SKM-1 (cell line): Measurements from ENCODE around the gene SYT9.

Experiments
- DNase-seq: peaks from one replicate; lab custom pipeline; 2025; ENCODE audit not compliant: unreplicated experiment; lab: John Stamatoyannopoulos, UW

The SYT9 gene, protein sequence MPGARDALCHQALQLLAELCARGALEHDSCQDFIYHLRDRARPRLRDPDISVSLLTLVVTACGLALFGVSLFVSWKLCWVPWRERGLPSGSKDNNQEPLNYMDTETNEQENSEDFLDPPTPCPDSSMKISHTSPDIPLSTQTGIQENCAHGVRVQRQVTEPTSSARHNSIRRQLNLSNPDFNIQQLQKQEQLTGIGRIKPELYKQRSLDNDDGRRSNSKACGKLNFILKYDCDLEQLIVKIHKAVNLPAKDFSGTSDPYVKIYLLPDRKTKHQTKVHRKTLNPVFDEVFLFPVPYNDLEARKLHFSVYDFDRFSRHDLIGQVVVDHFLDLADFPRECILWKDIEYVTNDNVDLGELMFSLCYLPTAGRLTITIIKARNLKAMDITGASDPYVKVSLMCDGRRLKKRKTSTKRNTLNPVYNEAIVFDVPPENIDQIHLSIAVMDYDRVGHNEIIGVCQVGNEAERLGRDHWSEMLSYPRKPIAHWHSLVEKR

GRCh38 chr11:7251836-7252682 is at the start of gene SYT9:
SYT9 (plus strand) TSS chr11:7251904; CDS start chr11:7252187, 283 bp downstream.
- no peak for DNase-seq

DNA sequence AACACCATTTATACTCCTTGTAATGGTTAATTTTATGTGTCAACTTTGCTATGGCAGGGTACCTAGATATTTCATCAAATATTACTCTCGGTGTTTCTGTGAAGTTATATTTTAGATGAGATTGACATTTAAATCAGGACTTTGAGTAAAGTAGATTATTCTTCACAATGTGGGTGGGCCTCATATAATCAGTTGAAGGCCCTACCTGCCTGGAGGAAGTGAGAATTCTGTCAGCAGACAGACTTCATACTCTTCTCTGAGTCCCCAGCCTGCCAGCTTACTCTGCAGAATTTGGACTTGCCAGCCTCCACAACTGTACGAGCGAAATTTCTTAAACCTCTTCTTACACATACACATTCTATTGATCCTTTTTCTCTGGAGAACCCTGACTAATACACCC is 49.3 kb upstream of the SYT9 start:
- no peak for DNase-seq

- no peak for DNase-seq
Measured at GRCh38 chr11:7204778-7205177, 46.9 kb upstream of the SYT9 start.

- no peak for DNase-seq
Measured at GRCh38 chr11:7208391-7208790, 43.3 kb upstream of the SYT9 start.

GRCh38 chr11:7219491-7219890 is 32.2 kb upstream of the SYT9 start:
- DNase-seq, result no peak

GRCh38 chr11:7220636-7221035 is 31.1 kb upstream of the SYT9 start:
- no peak for DNase-seq

- no peak for DNase-seq
Measured at GRCh38 chr11:7222619-7223018, 29.1 kb upstream of the SYT9 start.

DNA sequence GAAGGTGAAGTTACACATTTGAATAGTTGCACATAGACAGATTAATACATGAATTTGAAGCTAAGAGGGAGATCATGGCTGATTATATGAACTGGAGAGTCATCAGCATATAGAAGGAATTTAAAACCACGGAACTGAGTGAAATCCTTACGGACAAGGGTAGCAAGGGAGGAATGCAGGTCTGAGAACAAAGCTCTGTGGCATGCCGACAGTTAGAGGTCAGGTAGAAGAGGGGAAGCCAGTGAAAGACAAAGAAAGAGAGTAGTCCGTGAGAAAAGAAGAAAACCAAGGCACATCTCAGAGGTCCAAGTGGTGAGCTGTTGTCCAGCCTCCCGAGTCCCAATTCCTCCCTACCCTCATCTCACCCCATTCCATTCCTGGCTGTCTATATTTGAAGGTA is 11.8 kb upstream of the SYT9 start:
- no peak for DNase-seq

- no peak for DNase-seq
Measured at GRCh38 chr11:7245341-7245740, 6.4 kb upstream of the SYT9 start.

DNA sequence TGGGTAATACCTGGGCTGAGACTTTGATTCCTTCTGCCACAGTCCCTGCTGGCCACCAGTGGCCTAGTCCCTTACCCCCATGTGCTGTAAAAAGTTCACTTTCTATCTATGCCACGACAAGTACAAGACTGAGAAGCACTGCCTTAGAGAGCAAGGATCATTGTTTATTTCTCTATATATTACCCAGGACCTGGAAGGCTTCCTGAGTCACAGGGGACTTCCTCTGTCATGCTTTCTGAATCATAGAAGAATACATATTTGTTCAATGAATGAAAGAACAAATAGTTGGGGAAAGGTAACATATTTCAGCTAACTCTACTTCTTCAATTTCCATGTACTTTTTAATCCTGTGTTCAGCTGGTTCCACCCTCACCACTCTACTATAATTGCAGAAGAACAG is 5.5 kb upstream of the SYT9 start:
- no peak for DNase-seq

DNA sequence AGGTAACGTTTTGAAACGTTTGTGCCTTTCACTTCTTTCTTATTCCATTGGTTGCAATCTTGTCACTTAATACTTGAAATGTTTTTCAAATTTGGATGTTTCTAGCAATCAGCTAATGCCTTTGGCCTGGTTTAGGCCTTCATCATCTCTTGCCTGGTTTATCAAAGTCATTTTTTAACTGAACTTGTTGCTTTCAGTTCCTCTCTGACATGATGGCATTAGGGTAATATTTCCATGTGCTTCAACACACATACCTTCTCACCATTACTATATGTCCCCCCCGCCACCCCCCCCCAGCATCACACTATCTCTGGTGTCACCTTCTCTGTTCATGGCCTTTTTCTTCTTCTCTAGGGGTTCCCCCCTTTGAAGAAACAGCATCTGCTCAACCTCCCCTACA is 1.5 kb upstream of the SYT9 start:
- DNase-seq, result no peak

GRCh38 chr11:7251487-7251835 is 243 bp upstream of the SYT9 start:
- DNase-seq, result no peak

DNA sequence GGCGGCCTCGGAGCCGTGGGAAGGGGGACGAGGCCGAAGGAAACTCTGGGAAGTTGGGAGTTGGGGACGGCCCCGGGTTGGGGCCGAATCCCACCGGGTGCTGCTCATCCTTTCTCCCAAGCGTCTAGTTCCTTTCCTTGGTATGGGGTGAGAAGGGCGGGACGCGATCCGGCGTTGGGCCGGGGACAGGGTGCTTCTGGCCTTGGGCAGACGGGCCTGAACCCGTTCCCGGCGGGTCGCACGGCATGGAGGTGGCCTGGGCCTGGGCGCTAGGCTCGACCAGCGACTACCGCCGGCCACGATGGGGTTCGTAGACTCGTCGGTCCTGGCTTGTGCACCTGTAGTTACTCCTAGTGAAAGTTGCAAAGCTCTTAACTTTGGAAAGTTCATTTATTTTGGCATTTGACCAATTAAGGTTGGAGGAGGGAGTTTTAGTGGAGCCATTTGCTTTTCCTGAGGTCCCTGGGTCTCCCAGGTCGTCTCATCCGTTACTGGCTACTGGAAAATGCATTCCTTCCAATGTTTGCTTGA is 1.0 kb downstream of the SYT9 start:
- DNase-seq, result no peak

GRCh38 chr11:7253800-7254199 is 2.1 kb downstream of the SYT9 start:
- DNase-seq, result no peak

DNA sequence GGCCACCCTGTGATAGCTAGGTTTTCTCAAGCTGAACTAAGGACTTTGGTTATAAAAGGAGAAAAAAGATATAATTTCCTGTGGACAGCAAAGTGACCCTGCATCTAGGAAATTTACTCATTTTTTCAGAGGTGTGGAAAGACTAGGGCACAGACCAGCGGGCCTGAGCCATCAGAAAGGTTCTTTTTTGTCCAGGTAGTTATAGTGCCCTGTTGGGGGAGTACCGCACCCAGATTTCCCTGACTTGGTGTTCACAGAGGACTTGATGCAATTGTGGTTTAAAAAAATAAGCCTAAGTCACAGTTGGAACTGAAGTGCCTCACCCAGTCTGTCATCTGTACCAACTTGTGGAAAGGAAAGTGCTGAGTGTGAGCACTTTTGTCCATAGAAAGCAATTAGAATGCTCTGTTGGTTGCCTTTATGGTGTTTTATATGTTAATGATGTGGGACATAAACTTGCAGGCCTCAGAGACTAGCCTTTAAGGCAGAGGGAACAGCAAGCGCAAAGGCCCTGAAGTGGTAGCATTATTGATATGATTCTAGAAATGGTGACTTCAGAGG is 3.1 kb downstream of the SYT9 start:
- no peak for DNase-seq

DNA sequence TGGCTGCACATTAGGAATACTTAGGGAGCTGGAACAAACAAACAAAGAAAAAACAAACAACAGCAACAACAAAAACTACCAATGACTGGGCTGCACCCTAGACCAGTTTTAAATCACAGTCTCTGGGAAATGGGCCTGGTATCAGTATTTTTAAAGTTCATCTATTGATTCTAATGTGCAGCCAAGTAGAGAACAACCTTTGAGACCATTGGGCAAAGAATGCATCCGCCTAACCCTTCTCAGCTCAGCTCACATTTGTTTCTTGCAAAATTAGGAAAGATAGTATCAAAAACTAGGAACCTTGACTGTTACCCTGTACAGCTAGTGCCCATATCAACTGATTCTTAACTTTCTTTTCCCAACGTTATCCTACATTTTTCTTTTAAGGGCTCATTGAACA is 5.2 kb downstream of the SYT9 start:
- DNase-seq, result no peak

- DNase-seq, result no peak
Measured at GRCh38 chr11:7257724-7258123, 6.0 kb downstream of the SYT9 start.

- no peak for DNase-seq
Measured at GRCh38 chr11:7261578-7261977, 9.9 kb downstream of the SYT9 start.

- no peak for DNase-seq
Measured at GRCh38 chr11:7262672-7263071, 11.0 kb downstream of the SYT9 start.

DNA sequence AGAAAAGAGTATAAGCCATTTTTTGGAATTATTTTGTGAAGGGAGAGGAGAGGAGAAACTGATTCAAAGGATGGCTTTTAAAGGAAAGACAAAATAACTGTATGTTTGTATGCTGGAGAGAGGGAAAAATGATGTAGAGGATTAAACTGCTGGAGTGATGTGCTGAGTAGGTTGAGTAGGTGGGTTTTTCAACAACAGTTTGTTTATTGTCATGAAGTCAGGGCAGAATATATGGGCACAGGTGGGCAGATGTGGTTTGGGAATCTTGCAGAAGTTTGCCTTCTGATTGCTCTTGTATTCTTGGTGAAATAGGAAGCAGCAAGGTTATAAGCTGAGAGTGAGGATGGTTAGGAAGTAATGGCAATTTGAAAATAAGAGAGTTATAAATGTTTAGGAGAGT is 12.1 kb downstream of the SYT9 start:
- no peak for DNase-seq

DNA sequence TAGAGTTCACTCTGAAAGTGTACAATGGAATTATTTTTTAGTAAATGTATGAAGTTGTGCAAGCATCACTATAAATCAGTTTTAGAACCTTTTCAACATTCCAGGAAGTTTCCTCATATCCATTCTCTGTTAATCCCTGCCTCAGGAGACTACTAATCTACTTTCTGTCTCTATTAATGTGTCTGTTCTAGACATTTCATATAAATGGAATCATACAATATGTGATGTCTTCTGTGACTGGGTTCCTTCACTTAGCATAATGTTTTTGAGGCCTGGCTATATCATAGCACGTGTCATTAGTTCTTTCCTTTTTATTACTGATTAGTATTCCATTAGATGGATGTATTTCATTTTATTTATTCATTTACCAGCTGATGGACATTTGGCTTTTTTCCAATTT is 17.1 kb downstream of the SYT9 start:
- DNase-seq, result no peak
